COLO668 (cell line): ENCODE data around the gene RUFY1.

ENCODE experiments used
- DNase-seq: peaks from one replicate; lab custom pipeline; 2025; ENCODE audit not compliant: unreplicated experiment; lab: John Stamatoyannopoulos, UW

The RUFY1 gene

GRCh38 chr5:179601871-179602625 is 51.7 kb downstream of the RUFY1 start:
- DNase-seq: no peak

GRCh38 chr5:179603308-179603707 is 53.0 kb downstream of the RUFY1 start:
- no peak for DNase-seq

GRCh38 chr5:179605026-179605833 is 54.9 kb downstream of the RUFY1 start:
- no peak for DNase-seq

- no peak for DNase-seq
These were observed 55.9 kb downstream of the RUFY1 start for GRCh38 chr5:179606071-179606909.

GRCh38 chr5:179606910-179607159 is 56.5 kb downstream of the RUFY1 start:
- no peak for DNase-seq

- DNase-seq: no peak
These were observed 57.0 kb downstream of the RUFY1 start for GRCh38 chr5:179607160-179607931.

GRCh38 chr5:179608131-179608581 is 57.8 kb downstream of the RUFY1 start:
- DNase-seq: no peak

- no peak for DNase-seq
These were observed 59.4 kb downstream of the RUFY1 start for GRCh38 chr5:179609834-179610108.

GRCh38 chr5:179610109-179610902 is 60.0 kb downstream of the RUFY1 start:
- DNase-seq: no peak

GRCh38 chr5:179610903-179611265 is 60.5 kb downstream of the RUFY1 start:
- DNase-seq: no peak

GRCh38 chr5:179612577-179613459 is 62.5 kb downstream of the RUFY1 start:
- no peak for DNase-seq

- no peak for DNase-seq
These were observed 63.2 kb downstream of the RUFY1 start for GRCh38 chr5:179613460-179614071.

GRCh38 chr5:179614745-179615144 is 64.4 kb downstream of the RUFY1 start:
- DNase-seq: no peak

GRCh38 chr5:179615203-179615602 is 64.8 kb downstream of the RUFY1 start:
- no peak for DNase-seq

- no peak for DNase-seq
These were observed 65.7 kb downstream of the RUFY1 start for GRCh38 chr5:179616002-179616594.

GRCh38 chr5:179617930-179618329 is 67.6 kb downstream of the RUFY1 start:
- DNase-seq: no peak

- DNase-seq: no peak
These were observed 68.7 kb downstream of the RUFY1 start for GRCh38 chr5:179618923-179619554.

- DNase-seq: no peak
These were observed 69.4 kb downstream of the RUFY1 start for GRCh38 chr5:179619776-179620175.
